RWPE1 (cell line): ENCODE measurements around the gene STARD7.
"Not testable (repeated sequence)": the region's sequence is repeated elsewhere in the genome, so short reads cannot be mapped to it uniquely, and the experiment has no call there.

Experiments used
- CTCF ChIA-PET: fragments of 350-600 bp; sonication (Branson Sonifier 250); formaldehyde crosslinking; extraction: SDS; loops from one replicate; lab custom pipeline; 2021; lab: Yijun Ruan, JAX
- POLR2A ChIA-PET: fragments of 400-600 bp; formaldehyde crosslinking; extraction: SDS; loops from one replicate; lab custom pipeline; 2020; ENCODE audit warnings: antibody characterized with exemption; ENCODE audit not compliant: low non-redundant PET; lab: Yijun Ruan, JAX
- DNase-seq: peaks from one replicate; pipeline ENCODE4 v3.0.0; 2012; ENCODE audit warnings: low spot score
- H3K27ac ChIP-seq: fragments of 450-650 bp; 2 replicates; pipeline ENCODE4 v1.5.1; 2017
- CTCF ChIP-seq: fragments of 450-650 bp; conservative IDR thresholded peaks from 2 replicates; pipeline ENCODE4 v1.5.1; 2017; ENCODE audit warnings: low read depth, mild to moderate bottlenecking

Gene STARD7

DNA sequence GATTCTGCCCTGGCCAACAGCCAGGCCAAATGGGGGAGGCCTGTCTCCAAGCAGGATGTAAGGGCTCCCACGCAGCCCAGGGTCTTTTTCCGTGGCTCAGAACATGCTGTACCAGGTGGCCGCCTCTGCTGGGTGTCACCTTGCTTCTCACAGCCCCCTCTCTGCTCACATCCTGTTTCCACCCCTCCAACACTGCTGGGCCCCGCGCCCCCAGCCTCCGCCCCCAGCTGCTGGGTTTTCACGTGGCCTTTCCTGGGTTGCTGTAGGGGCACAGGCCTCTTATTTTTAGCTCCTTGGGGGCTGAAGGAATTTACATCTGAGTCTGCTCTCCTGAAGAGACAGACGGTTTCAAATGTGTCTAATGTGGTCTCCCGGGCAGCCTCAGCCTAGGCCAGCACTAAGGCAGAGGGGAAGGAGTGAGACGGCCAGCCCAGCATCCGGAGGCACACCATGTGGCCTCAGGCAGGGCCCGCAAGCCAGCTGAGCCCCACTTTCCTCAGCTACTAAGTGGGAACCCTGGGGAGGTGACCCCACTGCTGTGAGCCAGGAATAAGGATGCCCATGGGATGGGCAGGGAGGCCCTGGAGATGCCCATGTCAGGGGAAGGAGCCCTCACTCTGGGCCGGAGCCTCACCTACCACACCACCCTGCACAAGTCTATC is 44.7 kb downstream of the STARD7 start:
- ChIA-PET POLR2A (no interaction called here), CTCF (interaction anchor here (0.5 kb wide), 1 partner anchor 73 kb away, joined by 4 read pairs; no protein-coding TSS in a partner anchor)
- H3K27ac ChIP-seq: no peak overlapping the region
- TF ChIP-seq CTCF: no peak
- no peak for DNase-seq

GRCh38 chr2:96163415-96163767 is 45.2 kb downstream of the STARD7 start:
- TF ChIP-seq CTCF: no peak
- POLR2A ChIA-PET: no interaction called here

GRCh38 chr2:96161898-96162297 is 46.7 kb downstream of the STARD7 start:
- no peak for TF ChIP-seq CTCF
- DNase-seq: no peak
- CTCF ChIA-PET: no interaction called here
- no peak overlapping the region for H3K27ac ChIP-seq
- POLR2A ChIA-PET: no interaction called here

More at GRCh38 chr2:96163415-96163767, 45.2 kb downstream of the STARD7 start:
- DNase-seq: no peak
- CTCF ChIA-PET: no interaction called here
- H3K27ac ChIP-seq: no peak overlapping the region

GRCh38 chr2:96160366-96160765 is 48.3 kb downstream of the STARD7 start:
- POLR2A ChIA-PET, H3K27ac ChIP-seq, DNase-seq: not testable (repeated sequence)
- CTCF ChIA-PET: interaction anchor here (0.7 to 1.4 kb wide), 2 partner anchors 14 to 94 kb away, joined by 3 to 4 read pairs; no protein-coding TSS in a partner anchor

DNA sequence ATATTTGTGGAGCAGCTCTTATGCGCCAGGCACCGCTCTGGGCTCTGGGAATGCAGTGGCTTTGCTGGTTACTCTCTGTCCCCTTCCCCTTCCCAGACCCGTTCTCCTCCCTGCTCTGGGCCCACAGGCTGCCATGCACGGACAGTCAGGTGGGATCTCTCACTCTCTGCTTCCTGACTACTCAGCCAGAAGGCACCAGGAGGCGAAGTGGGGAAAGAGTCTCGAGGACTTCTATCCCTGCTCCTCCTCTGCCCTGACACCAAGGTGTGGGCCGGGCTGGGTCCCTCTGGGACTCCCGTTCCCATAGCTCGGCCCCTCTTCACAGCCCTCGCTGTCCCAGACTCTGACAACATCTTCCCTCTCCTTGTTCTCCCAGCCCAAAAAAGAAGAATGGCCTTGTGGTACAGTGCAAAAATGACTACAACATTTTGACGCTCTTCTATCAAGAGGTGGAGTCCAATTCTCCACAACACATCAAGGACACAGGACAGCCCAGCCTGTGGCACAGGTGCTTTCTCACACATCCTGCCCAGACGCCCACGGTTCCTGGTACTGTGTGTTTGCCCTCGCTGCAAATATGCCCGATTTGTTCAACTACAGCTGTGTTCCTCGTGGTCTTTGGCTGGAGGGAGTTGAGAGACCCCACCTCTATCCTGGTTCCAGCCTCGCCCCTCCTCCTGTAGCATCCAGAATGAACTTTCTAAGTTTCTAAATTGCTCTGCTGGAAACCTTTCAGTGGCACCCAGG is 49.4 kb downstream of the STARD7 start:
- H3K27ac ChIP-seq: no peak overlapping the region
- CTCF ChIA-PET: interaction anchor here (1.4 kb wide), 1 partner anchor 15 kb away, joined by 4 read pairs; no protein-coding TSS in a partner anchor
- no peak for DNase-seq
- POLR2A ChIA-PET: no interaction called here
- TF ChIP-seq CTCF: no peak

DNA sequence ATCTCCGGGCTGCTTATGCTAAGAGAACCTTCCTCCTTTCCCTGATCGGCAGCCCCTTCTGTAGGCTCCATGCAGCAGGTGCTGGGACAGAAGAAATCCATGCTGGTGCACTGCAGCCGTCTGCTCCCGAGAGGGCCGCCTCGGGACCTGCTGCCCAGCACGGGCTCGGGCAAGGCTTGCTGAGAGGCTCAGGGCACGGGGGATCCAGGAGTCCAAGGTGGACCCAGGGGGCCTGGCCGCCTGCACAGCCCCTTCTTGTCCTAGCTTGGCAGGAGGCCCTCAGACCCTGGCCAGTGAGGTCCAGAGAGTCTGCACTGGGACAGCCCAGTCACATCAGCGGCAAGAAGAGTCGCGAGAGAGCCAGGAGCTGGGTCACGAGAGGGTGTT is 50.1 kb downstream of the STARD7 start:
- no peak for TF ChIP-seq CTCF
- no peak overlapping the region for H3K27ac ChIP-seq
- DNase-seq: no peak
- ChIA-PET CTCF (interaction anchor here (1.4 kb wide), 1 partner anchor 16 kb away, joined by 6 read pairs; no protein-coding TSS in a partner anchor), POLR2A (no interaction called here)
